Transverse colon (tissue), 4 donors: ENCODE measurements around the gene CDH13.

Experiments used
- CTCF ChIP-seq, 5 experiments: fragments of 200-600 bp in 3 of 5; fragments of 450-650 bp in 2 of 5; sonication (generic) in 3 of 5; IDR thresholded peaks; 1 replicate in 2 of 5; 2 replicates in 3 of 5; pipeline ENCODE4 v1.5.1; 2016 to 2017; ENCODE audit warnings: antibody characterized with exemption in 5 of 5, inconsistent platforms in 3 of 5, mild to moderate bottlenecking in 2 of 5, moderate library complexity in 1 of 5
- EP300 ChIP-seq: sonication (generic); formaldehyde crosslinking; IDR thresholded peaks from one replicate; pipeline ENCODE4 v1.6.1; 2017; ENCODE audit warnings: antibody characterized with exemption, low read depth
- POLR2A ChIP-seq: fragments of 450-650 bp; IDR thresholded peaks from one replicate; pipeline ENCODE4 v1.6.1; 2016; ENCODE audit warnings: antibody characterized with exemption, mild to moderate bottlenecking, moderate library complexity
- POLR2AphosphoS5 ChIP-seq, 3 donors: sonication (generic); formaldehyde crosslinking; IDR thresholded peaks; one replicate each; pipeline ENCODE4 v1.6.1; 2016; ENCODE audit warnings: antibody characterized with exemption in 3 of 3

GRCh38 chr16:82605863-82606620 is 20.7 kb upstream of the CDH13 start:
- no peak for TF ChIP-seq CTCF (IDR thresholded peaks at IDR 0.05)
- no peak for TF ChIP-seq POLR2A
- no peak for TF ChIP-seq EP300
- TF ChIP-seq POLR2AphosphoS5 (IDR thresholded peaks at IDR 0.05): no peak
